ENCODE measurements around the gene ZNF319. TPM values are rescaled to one million over a fixed set of nuclear protein-coding genes. Genes with fewer than 3 reads are reported as not detected.
A peak's percentile ranks its signal among the peaks of the same experiment; 100 is the strongest.

The ZNF319 gene
- total and polyA plus RNA-seq, 2 experiments from 2014 or later = 1.7 to 10.0 TPM

GRCh38 chr16:58018803-58019202 is 18.3 kb upstream of the ZNF319 start:
- H3K27ac ChIP-seq (ENCODE audit: low read depth) = no peak overlapping the region
- no peak overlapping the region for H3K4me2 ChIP-seq
- Mint-ChIP-seq H3K27me3 (ENCODE audit: insufficient read depth, low read depth, poor library complexity) (peaks cover 2% of the 10 kb centered on the region), H3K36me3 (ENCODE audit: low read depth) (no peaks in the 10 kb centered on the region), H3K4me3 (no peak overlapping the region), H3K9me3 (no peaks in the 10 kb centered on the region), H3K27ac (no peak overlapping the region), H3K4me1 (peaks cover 25% of the 10 kb centered on the region)
- H2AFZ ChIP-seq = no peak overlapping the region
- H3K36me3 ChIP-seq (ENCODE audit: insufficient read depth) = no peaks in the 10 kb centered on the region; the same call in 1 of the 2 replicates
- peaks cover 18% of the 10 kb centered on the region for H3K4me1 ChIP-seq (ENCODE audit: insufficient read depth)
- ATAC-seq (peak; percentile 58), DNase-seq (ENCODE audit: low spot score) (peak; percentile 75)
- H3K9me2 ChIP-seq (ENCODE audit: insufficient read depth) = no peaks in the 10 kb centered on the region
- H3F3A ChIP-seq (replicated peaks; ENCODE audit: low read depth) = peaks cover 2% of the 10 kb centered on the region; the same call in 1 of the 2 replicates
- no peak overlapping the region for H3K4me3 ChIP-seq
- 0 out of 2 replicates have a peak, but pooled peaks cover 4% of the 10 kb centered on the region for H4K20me1 ChIP-seq (replicated peaks; ENCODE audit: insufficient read depth)
- no peaks in the 10 kb centered on the region for H3K27me3 ChIP-seq (ENCODE audit: insufficient read depth)
- H3K79me2 ChIP-seq (replicated peaks; ENCODE audit: insufficient read depth) = no peaks in the 10 kb centered on the region
- TF ChIP-seq CREB1 (CRISPR knock-in tag; IDR thresholded peaks at IDR 0.05; ENCODE audit: low read depth) (no peak), ZNF114 (CRISPR knock-in tag; IDR thresholded peaks at IDR 0.05) (no peak), CTCF (conservative IDR thresholded peaks at IDR 0.05; ENCODE audit: low read depth in 2 of 2) (peak; percentile 52 to 72), ETS1 (IDR thresholded peaks at IDR 0.05) (no peak)

GRCh38 chr16:58016840-58017446 is 16.5 kb upstream of the ZNF319 start:
- H3K4me2 ChIP-seq = no peak overlapping the region
- no peaks in the 10 kb centered on the region for H3K9me3 Mint-ChIP-seq
- H3K27ac Mint-ChIP-seq = no peak overlapping the region
- H3K36me3 Mint-ChIP-seq (ENCODE audit: low read depth) = no peaks in the 10 kb centered on the region
- H3F3A ChIP-seq (replicated peaks; ENCODE audit: low read depth) = no peaks in the 10 kb centered on the region
- no peak for DNase-seq (ENCODE audit: low spot score)
- peaks cover 7% of the 10 kb centered on the region; the same call in 1 of the 3 replicates for H3K4me1 Mint-ChIP-seq
- ATAC-seq = no peak
- TF ChIP-seq EZH2 (IDR thresholded peaks at IDR 0.05; ENCODE audit: low read depth, unreplicated experiment) (no peak), ZNF331 (CRISPR knock-in tag; IDR thresholded peaks at IDR 0.05; ENCODE audit: low read depth) (no peak), CREB1 (CRISPR knock-in tag; IDR thresholded peaks at IDR 0.05; ENCODE audit: low read depth) (no peak)
- H3K27me3 ChIP-seq (ENCODE audit: insufficient read depth) = no peaks in the 10 kb centered on the region
- no peaks in the 10 kb centered on the region for H3K4me1 ChIP-seq (ENCODE audit: insufficient read depth)
- H3K36me3 ChIP-seq (ENCODE audit: insufficient read depth) = no peaks in the 10 kb centered on the region
- H2AFZ ChIP-seq = no peak overlapping the region
- no peak overlapping the region for H3K4me3 Mint-ChIP-seq
- H3K4me3 ChIP-seq = no peak overlapping the region
- no peaks in the 10 kb centered on the region for H3K9me2 ChIP-seq (ENCODE audit: insufficient read depth)
- H3K79me2 ChIP-seq (replicated peaks; ENCODE audit: insufficient read depth) = no peaks in the 10 kb centered on the region
- no peak overlapping the region for H3K27ac ChIP-seq (ENCODE audit: low read depth)
- peaks cover 2% of the 10 kb centered on the region for H3K27me3 Mint-ChIP-seq (ENCODE audit: insufficient read depth, low read depth, poor library complexity)
- 0 out of 2 replicates have a peak, but pooled peaks cover 4% of the 10 kb centered on the region for H4K20me1 ChIP-seq (replicated peaks; ENCODE audit: insufficient read depth)
